HG03097 (cell line): ENCODE data around the gene TARS3.
"Not testable (repeated sequence)": the region's sequence is repeated elsewhere in the genome, so short reads cannot be mapped to it uniquely, and the experiment has no call there.

Experiments
- ATAC-seq: cut with Tn5 transposase; IDR thresholded peaks from one replicate; pipeline ENCODE4 v1.9.1; 2021; ENCODE audit not compliant: unreplicated experiment, low FRiP score

Gene TARS3

GRCh38 chr15:101723874-101724674 is at the start of gene TARS3:
TSS of gene TARS3 (minus strand) at chr15:101724473. CDS start at chr15:101724387, 86 bp downstream.
- ATAC-seq: peak; percentile 80

GRCh38 chr15:101773496-101774100 is 49.3 kb upstream of the TARS3 start:
- no peak for ATAC-seq

GRCh38 chr15:101772921-101773320 is 48.6 kb upstream of the TARS3 start:
- ATAC-seq: no peak

GRCh38 chr15:101767083-101767640 is 42.9 kb upstream of the TARS3 start:
- ATAC-seq: not testable (repeated sequence)

GRCh38 chr15:101765772-101766456 is 41.6 kb upstream of the TARS3 start:
- no peak for ATAC-seq

GRCh38 chr15:101765340-101765671 is 41.0 kb upstream of the TARS3 start:
- not testable (repeated sequence) for ATAC-seq

GRCh38 chr15:101764669-101765339 is 40.5 kb upstream of the TARS3 start:
- ATAC-seq: not testable (repeated sequence)

GRCh38 chr15:101746716-101747082 is 22.4 kb upstream of the TARS3 start:
- ATAC-seq: peak; percentile 39

- not testable (repeated sequence) for ATAC-seq
These were observed 10.6 kb upstream of the TARS3 start for GRCh38 chr15:101734837-101735236.

- no peak for ATAC-seq
These were observed 9.3 kb upstream of the TARS3 start for GRCh38 chr15:101733545-101733944.

- no peak for ATAC-seq
These were observed 8.5 kb upstream of the TARS3 start for GRCh38 chr15:101732772-101733171.

GRCh38 chr15:101731746-101732145 is 7.5 kb upstream of the TARS3 start:
- no peak for ATAC-seq

- no peak for ATAC-seq
These were observed 2.9 kb upstream of the TARS3 start for GRCh38 chr15:101727186-101727585.

GRCh38 chr15:101725073-101725472 is 800 bp upstream of the TARS3 start:
- ATAC-seq: no peak

- ATAC-seq: no peak
These were observed 367 bp upstream of the TARS3 start for GRCh38 chr15:101724675-101725005.

- peak; percentile 45 for ATAC-seq
These were observed 951 bp downstream of the TARS3 start for GRCh38 chr15:101723171-101723873.

- no peak for ATAC-seq
These were observed 5.4 kb downstream of the TARS3 start for GRCh38 chr15:101718896-101719295.

- no peak for ATAC-seq
These were observed 12.2 kb downstream of the TARS3 start for GRCh38 chr15:101712078-101712477.

GRCh38 chr15:101710806-101711205 is 13.5 kb downstream of the TARS3 start:
- no peak for ATAC-seq

- ATAC-seq: no peak
These were observed 14.8 kb downstream of the TARS3 start for GRCh38 chr15:101709466-101709865.
